PFSK-1 (cell line): ENCODE data around the gene RAD51AP1.

Experiments
- POLR2AphosphoS5 ChIP-seq: IDR thresholded peaks from 2 replicates; pipeline ENCODE4 v1.6.1; 2012; ENCODE audit warnings: low read depth, mild to moderate bottlenecking, control low read depth, low read length, moderate library complexity
- REST ChIP-seq, 2 experiments: IDR thresholded peaks; 2 replicates each; pipeline versions ENCODE4 v1.6.1 to v1.8.0; 2011 to 2012; ENCODE audit warnings: low read depth in 2 of 2, low read length in 2 of 2, control low read depth in 1 of 2, inconsistent platforms in 1 of 2, mild to moderate bottlenecking in 1 of 2, moderate library complexity in 1 of 2; ENCODE audit not compliant: insufficient read depth in 1 of 2
- TAF1 ChIP-seq: IDR thresholded peaks from 2 replicates; pipeline ENCODE4 v1.6.1; 2012; ENCODE audit warnings: low read length, control low read depth, borderline replicate concordance; ENCODE audit not compliant: insufficient read depth

DNA sequence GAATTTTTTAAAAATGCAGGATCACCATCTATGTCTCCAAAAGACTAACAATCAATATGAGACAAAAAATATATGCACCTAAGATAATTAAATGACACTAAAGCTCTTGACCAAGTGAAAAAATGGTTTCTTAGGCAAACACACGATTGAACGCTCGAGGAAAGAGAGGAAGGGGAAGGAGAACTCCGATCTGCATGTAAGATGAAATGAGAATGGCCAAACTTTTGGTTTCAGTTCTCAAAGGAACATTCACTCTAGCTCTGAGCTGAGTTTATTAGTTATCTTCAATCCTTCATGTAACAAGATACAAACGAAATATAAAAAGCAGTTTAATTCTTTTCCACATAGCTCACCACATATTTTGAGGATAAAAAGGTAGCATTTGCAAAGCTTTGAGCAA, 26.1 kb downstream of the RAD51AP1 start:
- TF ChIP-seq POLR2AphosphoS5 (no peak), REST (IDR thresholded peaks at IDR 0.05; ENCODE audit: insufficient read depth in 1 of 2, low read depth in 2 of 2, low read length in 2 of 2) (no peak), TAF1 (no peak)
